Adipocyte (in vitro differentiated cells): ENCODE measurements around the gene KRT4.

Experiments used
- DNase-seq: peaks from one replicate; pipeline ENCODE4 v3.0.0-alpha.2; 2015; ENCODE audit warnings: low read depth
- H3K27me3 ChIP-seq: replicated peaks from 2 replicates; pipeline ENCODE4 v1.7.0; 2013; ENCODE audit warnings: mild to moderate bottlenecking, low read length, moderate library complexity; ENCODE audit not compliant: control insufficient read depth, insufficient read depth
- H3K36me3 ChIP-seq: 2 replicates; pipeline ENCODE4 v1.7.0; 2013; ENCODE audit warnings: low read length, mild to moderate bottlenecking, moderate library complexity; ENCODE audit not compliant: control insufficient read depth, insufficient read depth, severe bottlenecking
- H3K4me1 ChIP-seq: 2 replicates; pipeline ENCODE4 v1.7.0; 2013; ENCODE audit warnings: mild to moderate bottlenecking, low read length, moderate library complexity; ENCODE audit not compliant: control insufficient read depth, insufficient read depth
- H3K4me3 ChIP-seq: 2 replicates; pipeline ENCODE4 v1.7.0; 2013; ENCODE audit warnings: mild to moderate bottlenecking, low read length, moderate library complexity
- H3K9ac ChIP-seq: 2 replicates; pipeline ENCODE4 v1.7.0; 2013; ENCODE audit warnings: mild to moderate bottlenecking, low read length, moderate library complexity
- H3K9me3 ChIP-seq: 2 replicates; pipeline ENCODE4 v1.7.0; 2013; ENCODE audit warnings: mild to moderate bottlenecking, low read length, moderate library complexity; ENCODE audit not compliant: control insufficient read depth

Gene KRT4

GRCh38 chr12:52847335-52848102 lies 33.6 kb upstream of the KRT4 start:
- Histone ChIP-seq H3K4me3 (no peak overlapping the region), H3K9ac (no peak overlapping the region), H3K9me3 (no peaks in the 10 kb centered on the region), H3K4me1 (peaks cover 3% of the 10 kb centered on the region), H3K27me3 (peaks cover 39% of the 10 kb centered on the region), H3K36me3 (no peaks in the 10 kb centered on the region)
- no peak for DNase-seq

- Histone ChIP-seq H3K27me3 (peaks cover 36% of the 10 kb centered on the region), H3K4me1 (peaks cover 3% of the 10 kb centered on the region), H3K9me3 (no peaks in the 10 kb centered on the region), H3K4me3 (no peak overlapping the region), H3K36me3 (no peaks in the 10 kb centered on the region), H3K9ac (no peak overlapping the region)
- DNase-seq, result no peak
Measured at GRCh38 chr12:52846356-52846970, 32.5 kb upstream of the KRT4 start.

GRCh38 chr12:52845946-52846345 lies 32.0 kb upstream of the KRT4 start:
- Histone ChIP-seq H3K9ac (no peak overlapping the region), H3K4me1 (peaks cover 3% of the 10 kb centered on the region), H3K36me3 (no peaks in the 10 kb centered on the region), H3K9me3 (no peaks in the 10 kb centered on the region), H3K4me3 (no peak overlapping the region), H3K27me3 (peaks cover 32% of the 10 kb centered on the region)
- DNase-seq, result no peak

- H3K36me3 ChIP-seq, result no peaks in the 10 kb centered on the region
- H3K27me3 ChIP-seq, result peaks cover 35% of the 10 kb centered on the region
- H3K4me3 ChIP-seq, result no peak overlapping the region
- no peak overlapping the region for H3K9ac ChIP-seq
- DNase-seq, result no peak
- H3K4me1 ChIP-seq, result peaks cover 3% of the 10 kb centered on the region
- no peaks in the 10 kb centered on the region for H3K9me3 ChIP-seq
Measured at GRCh38 chr12:52844386-52844785, 30.5 kb upstream of the KRT4 start.

- peaks cover 37% of the 10 kb centered on the region for H3K27me3 ChIP-seq
- peaks cover 20% of the 10 kb centered on the region for H3K4me1 ChIP-seq
- no peak overlapping the region for H3K9ac ChIP-seq
- H3K4me3 ChIP-seq, result no peak overlapping the region
- H3K36me3 ChIP-seq, result no peaks in the 10 kb centered on the region
- no peaks in the 10 kb centered on the region for H3K9me3 ChIP-seq
- no peak for DNase-seq
Measured at GRCh38 chr12:52839436-52840105, 25.7 kb upstream of the KRT4 start.

- Histone ChIP-seq H3K4me3 (no peak overlapping the region), H3K27me3 (peaks cover 35% of the 10 kb centered on the region), H3K36me3 (no peaks in the 10 kb centered on the region), H3K4me1 (peaks cover 20% of the 10 kb centered on the region), H3K9ac (no peak overlapping the region), H3K9me3 (no peaks in the 10 kb centered on the region)
- DNase-seq, result no peak
Measured at GRCh38 chr12:52838609-52839435, 24.9 kb upstream of the KRT4 start.

- Histone ChIP-seq H3K9ac (no peak overlapping the region), H3K4me3 (no peak overlapping the region), H3K27me3 (peaks cover 32% of the 10 kb centered on the region), H3K36me3 (no peaks in the 10 kb centered on the region), H3K4me1 (peaks cover 21% of the 10 kb centered on the region), H3K9me3 (no peaks in the 10 kb centered on the region)
- no peak for DNase-seq
Measured at GRCh38 chr12:52837781-52838608, 24.1 kb upstream of the KRT4 start.

- DNase-seq, result peak; percentile 57
- no peaks in the 10 kb centered on the region for H3K9me3 ChIP-seq
- H3K9ac ChIP-seq, result no peak overlapping the region
- peaks cover 32% of the 10 kb centered on the region for H3K27me3 ChIP-seq
- H3K4me3 ChIP-seq, result no peak overlapping the region
- no peaks in the 10 kb centered on the region for H3K36me3 ChIP-seq
- H3K4me1 ChIP-seq, result peaks cover 27% of the 10 kb centered on the region
Measured at GRCh38 chr12:52837413-52837741, 23.5 kb upstream of the KRT4 start.

- Histone ChIP-seq H3K4me3 (no peak overlapping the region), H3K9me3 (no peaks in the 10 kb centered on the region), H3K36me3 (no peaks in the 10 kb centered on the region), H3K27me3 (peaks cover 29% of the 10 kb centered on the region), H3K9ac (no peak overlapping the region), H3K4me1 (peaks cover 31% of the 10 kb centered on the region)
- DNase-seq, result no peak
Measured at GRCh38 chr12:52836491-52837412, 22.8 kb upstream of the KRT4 start.

GRCh38 chr12:52836042-52836466 lies 22.1 kb upstream of the KRT4 start:
- Histone ChIP-seq H3K4me3 (no peak overlapping the region), H3K27me3 (peaks cover 26% of the 10 kb centered on the region), H3K4me1 (peaks cover 38% of the 10 kb centered on the region), H3K36me3 (no peaks in the 10 kb centered on the region), H3K9ac (no peak overlapping the region), H3K9me3 (no peaks in the 10 kb centered on the region)
- DNase-seq, result peak; percentile 42
